ENCODE data around the gene ZNF655. TPM values are rescaled to one million over a fixed set of nuclear protein-coding genes. Genes with fewer than 3 reads are reported as not detected.

Gene ZNF655
- total and polyA plus RNA-seq, 2 of the 8 experiments (the other 6 are each of a cell fraction or from before 2014, with no cell fraction given) = 27.1 to 37.8 TPM

DNA sequence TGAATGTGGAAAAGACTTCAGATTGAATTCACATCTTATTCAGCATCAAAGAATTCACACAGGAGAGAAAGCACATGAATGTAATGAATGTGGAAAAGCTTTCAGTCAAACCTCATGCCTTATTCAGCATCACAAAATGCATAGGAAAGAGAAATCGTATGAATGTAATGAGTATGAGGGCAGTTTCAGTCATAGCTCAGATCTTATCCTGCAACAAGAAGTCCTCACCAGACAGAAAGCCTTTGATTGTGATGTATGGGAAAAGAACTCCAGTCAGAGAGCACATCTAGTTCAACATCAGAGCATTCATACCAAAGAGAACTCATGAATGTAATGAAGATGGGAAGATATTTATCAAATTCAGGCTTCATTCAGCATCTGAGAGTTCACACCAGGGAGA, 14.8 kb downstream of the ZNF655 start:
- CTCF ChIA-PET (ENCODE audit: partially characterized antibody) = interaction anchor here (1.4 kb wide), 1 partner anchor 32 kb away, joined by 3 read pairs; no protein-coding TSS in a partner anchor
- Histone ChIP-seq H4K20me1 (replicated peaks in 1 of 2; ENCODE audit: control insufficient read depth in 1 of 2, insufficient read depth in 2 of 2, low read length in 2 of 2) (peaks cover 0 to 2% of the 10 kb centered on the region in 2 experiments), H2BK12ac (ENCODE audit: low read depth, low read length) (no peak overlapping the region), H3K56ac (replicated peaks; ENCODE audit: insufficient read length, low read depth, low read length) (no peak overlapping the region), H3K79me1 (ENCODE audit: low read depth, low read length) (no peaks in the 10 kb centered on the region), H4K91ac (replicated peaks; ENCODE audit: insufficient read length, low read length) (no peak overlapping the region), H3K18ac (ENCODE audit: extremely low read depth, low read length) (no peak overlapping the region), H3K9me3 (ENCODE audit: insufficient read depth in 2 of 2, low read depth in 1 of 2, low read length in 1 of 2) (no peaks in the 10 kb centered on the region), H4K5ac (ENCODE audit: insufficient read length, low read depth, low read length) (no peak overlapping the region), H3K9ac (replicated peaks in 1 of 4; ENCODE audit: extremely low read depth in 1 of 4, low read depth in 3 of 4, low read length in 3 of 4) (no peak overlapping the region), H3K36me3 (ENCODE audit: control insufficient read depth in 2 of 4, insufficient read depth in 4 of 4, low read length in 3 of 4) (peaks cover 2 to 39% (median 20%) of the 10 kb centered on the region in 4 experiments; a peak in 7 of 8 replicates), H3K14ac (ENCODE audit: insufficient read length) (no peak overlapping the region), H2BK15ac (ENCODE audit: low read length) (no peak overlapping the region), H2BK120ac (replicated peaks; ENCODE audit: low read depth, low read length) (no peak overlapping the region), H3K4me3 (ENCODE audit: extremely low read depth in 1 of 4, insufficient read depth in 2 of 4, low read depth in 3 of 4, low read length in 4 of 4) (no peak overlapping the region), H3K23me2 (ENCODE audit: low read depth, low read length) (no peaks in the 10 kb centered on the region), H3K4me2 (ENCODE audit: insufficient read depth in 1 of 2, low read depth in 2 of 2, low read length in 2 of 2) (no peak overlapping the region), H3K4me1 (replicated peaks in 1 of 4; ENCODE audit: control insufficient read depth in 3 of 4, insufficient read depth in 4 of 4, low read length in 3 of 4) (peaks cover 0 to 6% (median 2%) of the 10 kb centered on the region in 4 experiments; a peak in 1 of 7 replicates), H2BK20ac (ENCODE audit: low read length) (no peak overlapping the region), H2AK5ac (ENCODE audit: low read depth, low read length) (no peak overlapping the region), H3K27ac (ENCODE audit: low read depth, low read length) (no peak overlapping the region), H3K4ac (replicated peaks; ENCODE audit: insufficient read length, low read depth, low read length) (no peak overlapping the region), H4K8ac (ENCODE audit: extremely low read depth, insufficient read depth, low read length) (no peak overlapping the region), H2AFZ (ENCODE audit: low read length) (no peak overlapping the region), H3K23ac (ENCODE audit: insufficient read length) (no peak overlapping the region), H2BK5ac (ENCODE audit: low read depth, low read length) (no peak overlapping the region), H3K27me3 (replicated peaks in 1 of 4; ENCODE audit: control insufficient read depth in 3 of 4, extremely low read depth in 1 of 4, insufficient read depth in 3 of 4, low read length in 3 of 4) (no peaks in the 10 kb centered on the region), H3K79me2 (ENCODE audit: control insufficient read depth in 1 of 2, insufficient read depth in 2 of 2, low read length in 2 of 2) (peaks cover 0 to 4% of the 10 kb centered on the region in 2 experiments; a peak in 1 of 4 replicates)
- WGBS, 2 experiments (ENCODE audit: extremely low coverage in 1 of 2, insufficient coverage in 1 of 2, insufficient read length in 1 of 2, insufficient replicate concordance in 2 of 2, low coverage in 1 of 2, low lambda C conversion rate in 2 of 2, missing lambda C conversion rate in 1 of 2) = 82% methylated on average over 1 of the region's 1 CpG; no CpG with 5 or more reads in 1 of the 2 experiments
- POLR2A ChIA-PET (ENCODE audit: partially characterized antibody) = interaction anchor here (0.9 to 2.4 kb wide), 3 partner anchors 10 to 43 kb away, joined by 3 to 9 read pairs (median 4); partner anchors contain the start of gene ZSCAN25
- DNase-seq (ENCODE audit: low read depth in 1 of 2, low spot score in 2 of 2) = no peak
- FAIRE-seq = no peak
- no peak for TF ChIP-seq GABPA (IDR thresholded peaks at IDR 0.05; ENCODE audit: borderline replicate concordance, insufficient read depth, low read length)
- TF ChIP-seq CTBP2 (IDR thresholded peaks at IDR 0.05; ENCODE audit: borderline replicate concordance, insufficient read depth, insufficient read length, low read length) = no peak
- TF ChIP-seq SP1 (IDR thresholded peaks at IDR 0.05; ENCODE audit: low read depth, low read length) = no peak
- TF ChIP-seq RNF2 (IDR thresholded peaks at IDR 0.05; ENCODE audit: borderline replicate concordance, low read depth, low read length, missing control alignments, poor library complexity, severe bottlenecking) = no peak
- TF ChIP-seq ASH2L (IDR thresholded peaks at IDR 0.05; ENCODE audit: low read length) = no peak
- no peak for TF ChIP-seq SP4 (IDR thresholded peaks at IDR 0.05; ENCODE audit: low read length)
- TF ChIP-seq, protein P1, sequence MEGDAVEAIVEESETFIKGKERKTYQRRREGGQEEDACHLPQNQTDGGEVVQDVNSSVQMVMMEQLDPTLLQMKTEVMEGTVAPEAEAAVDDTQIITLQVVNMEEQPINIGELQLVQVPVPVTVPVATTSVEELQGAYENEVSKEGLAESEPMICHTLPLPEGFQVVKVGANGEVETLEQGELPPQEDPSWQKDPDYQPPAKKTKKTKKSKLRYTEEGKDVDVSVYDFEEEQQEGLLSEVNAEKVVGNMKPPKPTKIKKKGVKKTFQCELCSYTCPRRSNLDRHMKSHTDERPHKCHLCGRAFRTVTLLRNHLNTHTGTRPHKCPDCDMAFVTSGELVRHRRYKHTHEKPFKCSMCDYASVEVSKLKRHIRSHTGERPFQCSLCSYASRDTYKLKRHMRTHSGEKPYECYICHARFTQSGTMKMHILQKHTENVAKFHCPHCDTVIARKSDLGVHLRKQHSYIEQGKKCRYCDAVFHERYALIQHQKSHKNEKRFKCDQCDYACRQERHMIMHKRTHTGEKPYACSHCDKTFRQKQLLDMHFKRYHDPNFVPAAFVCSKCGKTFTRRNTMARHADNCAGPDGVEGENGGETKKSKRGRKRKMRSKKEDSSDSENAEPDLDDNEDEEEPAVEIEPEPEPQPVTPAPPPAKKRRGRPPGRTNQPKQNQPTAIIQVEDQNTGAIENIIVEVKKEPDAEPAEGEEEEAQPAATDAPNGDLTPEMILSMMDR (IDR thresholded peaks at IDR 0.05; ENCODE audit: control extremely low read depth in 1 of 3, insufficient read depth in 1 of 3, low read depth in 1 of 3, low read length in 3 of 3) = no peak
- no peak for TF ChIP-seq NANOG (IDR thresholded peaks at IDR 0.05; ENCODE audit: insufficient read depth, low read depth, low read length, poor library complexity, severe bottlenecking)
- TF ChIP-seq, protein P2, sequence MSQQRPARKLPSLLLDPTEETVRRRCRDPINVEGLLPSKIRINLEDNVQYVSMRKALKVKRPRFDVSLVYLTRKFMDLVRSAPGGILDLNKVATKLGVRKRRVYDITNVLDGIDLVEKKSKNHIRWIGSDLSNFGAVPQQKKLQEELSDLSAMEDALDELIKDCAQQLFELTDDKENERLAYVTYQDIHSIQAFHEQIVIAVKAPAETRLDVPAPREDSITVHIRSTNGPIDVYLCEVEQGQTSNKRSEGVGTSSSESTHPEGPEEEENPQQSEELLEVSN (IDR thresholded peaks at IDR 0.05) = no peak
- TF ChIP-seq MAFK (IDR thresholded peaks at IDR 0.05; ENCODE audit: low read depth, low read length) = no peak

Data from H1 (cell line).